H1 (cell line): ENCODE results near the gene RAB30. TPM values are rescaled to one million over a fixed set of nuclear protein-coding genes. Genes with fewer than 3 reads are reported as not detected.

Source experiments
- CTCF ChIA-PET: fragments of 300-600 bp; sonication (Branson Sonifier 250); formaldehyde crosslinking; loops from one replicate; lab custom pipeline; 2021; ENCODE audit not compliant: partially characterized antibody; lab: Charles Lee
- POLR2A ChIA-PET: fragments of 300-600 bp; sonication (Branson Sonifier 250); formaldehyde crosslinking; loops from one replicate; lab custom pipeline; 2021; ENCODE audit warnings: inconsistent platforms; ENCODE audit not compliant: partially characterized antibody; lab: Charles Lee
- DNase-seq, 2 experiments: peaks; one replicate each; pipeline versions ENCODE4 v3.0.0 to v3.0.0-alpha.2; 2010 to 2022; ENCODE audit warnings: low spot score in 2 of 2, low read depth in 1 of 2, mixed read lengths in 1 of 2
- FAIRE-seq: peaks from 2 replicates; lab custom pipeline; 2011; peaks lifted over from hg19 to GRCh38; lab: Jason Lieb, UNC
- H2AFZ ChIP-seq: 2 replicates; pipeline ENCODE4 v1.8.1; 2012; ENCODE audit warnings: low read length, inconsistent platforms
- H2AK5ac ChIP-seq: 2 replicates; pipeline ENCODE4 v1.6.1; 2013; ENCODE audit warnings: low read depth, low read length
- H2BK120ac ChIP-seq: replicated peaks from 2 replicates; pipeline ENCODE3; 2013; ENCODE audit warnings: low read depth, low read length, inconsistent platforms
- H2BK12ac ChIP-seq: 2 replicates; pipeline ENCODE4 v1.6.1; 2013; ENCODE audit warnings: low read depth, low read length
- H2BK15ac ChIP-seq: 2 replicates; pipeline ENCODE4 v1.6.1; 2013; ENCODE audit warnings: low read length
- H2BK20ac ChIP-seq: 2 replicates; pipeline ENCODE4 v1.6.1; 2013; ENCODE audit warnings: low read length
- H2BK5ac ChIP-seq: 2 replicates; pipeline ENCODE4 v1.6.1; 2013; ENCODE audit warnings: low read depth, low read length
- H3K14ac ChIP-seq: 2 replicates; pipeline ENCODE4 v1.6.1; 2013; ENCODE audit warnings: inconsistent platforms; ENCODE audit not compliant: insufficient read length
- H3K18ac ChIP-seq: 2 replicates; pipeline ENCODE4 v1.6.1; 2013; ENCODE audit warnings: low read length; ENCODE audit errors: extremely low read depth
- H3K23ac ChIP-seq: 2 replicates; pipeline ENCODE4 v1.6.1; 2013; ENCODE audit warnings: inconsistent platforms; ENCODE audit not compliant: insufficient read length
- H3K23me2 ChIP-seq: 2 replicates; pipeline ENCODE4 v1.6.1; 2013; ENCODE audit warnings: low read depth, low read length
- H3K27ac ChIP-seq: 2 replicates; pipeline ENCODE4 v1.6.1; 2011; ENCODE audit warnings: low read depth, low read length, inconsistent platforms
- H3K27me3 ChIP-seq, 4 experiments: replicated peaks in 1 of 4; 1 replicate in 1 of 4; 2 replicates in 3 of 4; pipeline versions ENCODE4 v1.6.1 to v1.8.1; 2011 to 2013; ENCODE audit warnings: low read length in 3 of 4, mild to moderate bottlenecking in 3 of 4, inconsistent platforms in 2 of 4, mixed read lengths in 2 of 4, moderate library complexity in 1 of 4; ENCODE audit not compliant: control insufficient read depth in 3 of 4, insufficient read depth in 3 of 4; ENCODE audit errors: extremely low read depth in 1 of 4
- H3K36me3 ChIP-seq, 4 experiments: 2 replicates each; pipeline versions ENCODE4 v1.6.1 to v1.8.1; 2011 to 2013; ENCODE audit warnings: mild to moderate bottlenecking in 4 of 4, low read length in 3 of 4, moderate library complexity in 2 of 4, control low read depth in 1 of 4, inconsistent platforms in 1 of 4; ENCODE audit not compliant: insufficient read depth in 4 of 4, control insufficient read depth in 2 of 4
- H3K4ac ChIP-seq: replicated peaks from 2 replicates; pipeline ENCODE3; 2013; ENCODE audit warnings: low read length, low read depth, mixed read lengths, inconsistent platforms; ENCODE audit not compliant: insufficient read length
- H3K4me1 ChIP-seq, 4 experiments: replicated peaks in 1 of 4; 1 replicate in 1 of 4; 2 replicates in 3 of 4; pipeline versions ENCODE4 v1.6.1 to v1.8.1; 2011 to 2013; ENCODE audit warnings: low read length in 3 of 4, inconsistent platforms in 2 of 4, mixed read lengths in 1 of 4; ENCODE audit not compliant: insufficient read depth in 4 of 4, control insufficient read depth in 3 of 4
- H3K4me2 ChIP-seq, 2 experiments: 2 replicates each; pipeline versions ENCODE4 v1.6.1 to v1.8.1; 2011 to 2013; ENCODE audit warnings: low read depth in 2 of 2, low read length in 2 of 2, control low read depth in 1 of 2, inconsistent platforms in 1 of 2, mild to moderate bottlenecking in 1 of 2; ENCODE audit not compliant: insufficient read depth in 1 of 2
- H3K4me3 ChIP-seq, 4 experiments: fragments of 200-600, 300-600 bp in 1 of 4; sonication (generic), shearing (Covaris generic), sonication (Bioruptor Twin) in 1 of 4; 2 replicates each; pipeline versions ENCODE4 v1.5.1 to v1.8.1; 2011 to 2016; ENCODE audit warnings: low read length in 4 of 4, low read depth in 3 of 4, control low read depth in 2 of 4, inconsistent platforms in 2 of 4, mild to moderate bottlenecking in 2 of 4, mixed read lengths in 1 of 4, moderate library complexity in 1 of 4; ENCODE audit not compliant: insufficient read depth in 2 of 4; ENCODE audit errors: extremely low read depth in 1 of 4
- H3K56ac ChIP-seq: replicated peaks from 2 replicates; pipeline ENCODE3; 2013; ENCODE audit warnings: low read depth, mild to moderate bottlenecking, mixed read lengths, low read length, inconsistent platforms; ENCODE audit not compliant: insufficient read length
- H3K79me1 ChIP-seq: 2 replicates; pipeline ENCODE4 v1.6.1; 2013; ENCODE audit warnings: low read depth, low read length, control low read depth
- H3K79me2 ChIP-seq, 2 experiments: 2 replicates each; pipeline versions ENCODE4 v1.6.1 to v1.8.1; 2012 to 2013; ENCODE audit warnings: low read length in 2 of 2, mild to moderate bottlenecking in 2 of 2, inconsistent platforms in 1 of 2; ENCODE audit not compliant: insufficient read depth in 2 of 2, control insufficient read depth in 1 of 2
- H3K9ac ChIP-seq, 4 experiments: replicated peaks in 1 of 4; 1 replicate in 1 of 4; 2 replicates in 3 of 4; pipeline versions ENCODE4 v1.6.1 to v1.8.1; 2011 to 2013; ENCODE audit warnings: low read depth in 3 of 4, low read length in 3 of 4, control low read depth in 2 of 4, mild to moderate bottlenecking in 2 of 4, moderate library complexity in 2 of 4, inconsistent platforms in 1 of 4; ENCODE audit errors: extremely low read depth in 1 of 4
- H3K9me3 ChIP-seq, 2 experiments: 2 replicates each; pipeline versions ENCODE4 v1.6.1 to v1.8.1; 2012 to 2013; ENCODE audit warnings: mild to moderate bottlenecking in 2 of 2, moderate library complexity in 2 of 2, control low read depth in 1 of 2, inconsistent platforms in 1 of 2, low read depth in 1 of 2, low read length in 1 of 2, mixed read lengths in 1 of 2; ENCODE audit not compliant: insufficient read depth in 2 of 2
- H4K20me1 ChIP-seq, 2 experiments: replicated peaks in 1 of 2; 2 replicates each; pipeline versions ENCODE3 to v1.8.1; 2011 to 2013; ENCODE audit warnings: inconsistent platforms in 2 of 2, low read length in 2 of 2, mild to moderate bottlenecking in 1 of 2; ENCODE audit not compliant: insufficient read depth in 2 of 2, control insufficient read depth in 1 of 2
- H4K5ac ChIP-seq: 2 replicates; pipeline ENCODE4 v1.6.1; 2013; ENCODE audit warnings: low read length, low read depth, mixed read lengths, inconsistent platforms; ENCODE audit not compliant: insufficient read length
- H4K8ac ChIP-seq: 2 replicates; pipeline ENCODE4 v1.8.0; 2013; ENCODE audit warnings: mild to moderate bottlenecking, moderate library complexity, low read length, inconsistent platforms; ENCODE audit not compliant: insufficient read depth; ENCODE audit errors: extremely low read depth
- H4K91ac ChIP-seq: replicated peaks from 2 replicates; pipeline ENCODE3; 2013; ENCODE audit warnings: low read length, mixed read lengths, inconsistent platforms; ENCODE audit not compliant: insufficient read length
- ATF2 ChIP-seq: IDR thresholded peaks from 2 replicates; pipeline ENCODE4 v1.6.1; 2012; ENCODE audit warnings: low read length, inconsistent platforms
- BACH1 ChIP-seq: IDR thresholded peaks from 2 replicates; pipeline ENCODE4 v1.6.1; 2012; ENCODE audit warnings: low read length, improper control_type of control experiment
- EP300 ChIP-seq, 2 experiments: IDR thresholded peaks; 1 replicate in 1 of 2; 2 replicates in 1 of 2; pipeline ENCODE4 v1.6.1; 2011 to 2012; ENCODE audit warnings: low read depth in 2 of 2, low read length in 2 of 2, mild to moderate bottlenecking in 2 of 2, borderline replicate concordance in 1 of 2, inconsistent platforms in 1 of 2, moderate library complexity in 1 of 2
- GTF2F1 ChIP-seq: IDR thresholded peaks from 2 replicates; pipeline ENCODE4 v1.6.1; 2012; ENCODE audit warnings: low read depth, low read length, improper control_type of control experiment, borderline replicate concordance
- HDAC6 ChIP-seq: IDR thresholded peaks from one replicate; pipeline ENCODE4 v1.7.1; 2012; ENCODE audit warnings: low read depth, mild to moderate bottlenecking, inconsistent platforms, low read length, moderate library complexity
- JUND ChIP-seq: IDR thresholded peaks from 2 replicates; pipeline ENCODE4 v1.6.1; 2011; ENCODE audit warnings: mild to moderate bottlenecking, improper control_type of control experiment, low read length
- KDM4A ChIP-seq: IDR thresholded peaks from one replicate; pipeline ENCODE4 v1.7.1; 2012; ENCODE audit warnings: low read depth, mild to moderate bottlenecking, moderate library complexity, low read length, inconsistent platforms; ENCODE audit not compliant: severe bottlenecking
- PHF8 ChIP-seq: fragments of 200-600 bp; sonication (generic); conservative IDR thresholded peaks from 2 replicates; pipeline ENCODE4 v1.7.1; 2012; ENCODE audit warnings: low read depth, mild to moderate bottlenecking, inconsistent platforms, low read length, moderate library complexity
- TAF7 ChIP-seq: optimal IDR thresholded peaks from 2 replicates; pipeline ENCODE3; 2011; ENCODE audit warnings: low read depth, mild to moderate bottlenecking, inconsistent platforms, low read length, moderate library complexity, borderline replicate concordance
- TEAD4 ChIP-seq: IDR thresholded peaks from 2 replicates; pipeline ENCODE4 v1.6.1; 2012; ENCODE audit warnings: low read depth, low read length, inconsistent platforms, mixed read lengths
- polyA plus RNA-seq, 7 experiments: library from polyadenylated mRNA; depleted of rRNA in 3 of 7; stranded (reverse) in 5 of 7; unstranded in 2 of 7; fragments of >200 nt in 5 of 7; fragments of 200-250 nt in 2 of 7; gene quantifications; 1 replicate in 5 of 7; 2 replicates in 1 of 7; 4 replicates in 1 of 7; pipeline versions ENCODE4 v1.2.1 to v1.2.3, GENCODE V29; 2011 to 2013; ENCODE audit warnings: missing spikeins in 2 of 7, mixed read lengths in 2 of 7
- total RNA-seq: library from RNA; stranded (reverse); fragmentation: NEBNext Ultra II Directional; extraction: Animal tissue kit (Norgen Biotek cat#: 25700); gene quantifications from 2 replicates; pipeline ENCODE4 v1.2.1, GENCODE V29; 2021
- TF ChIP-seq, protein P1 (sequence below), 3 experiments: IDR thresholded peaks; 1 replicate in 2 of 3; 2 replicates in 1 of 3; pipeline versions ENCODE4 v1.5.1 to v1.6.1; 2011; ENCODE audit warnings: low read length in 3 of 3, mild to moderate bottlenecking in 3 of 3, inconsistent platforms in 2 of 3, low read depth in 1 of 3, moderate library complexity in 1 of 3; ENCODE audit not compliant: insufficient read depth in 1 of 3; ENCODE audit errors: control extremely low read depth in 1 of 3

The RAB30 gene
- total and polyA plus RNA-seq, 2 of the 8 experiments (the other 6 are each of a cell fraction or from before 2014, with no cell fraction given): 1.6 to 11.7 TPM

DNA sequence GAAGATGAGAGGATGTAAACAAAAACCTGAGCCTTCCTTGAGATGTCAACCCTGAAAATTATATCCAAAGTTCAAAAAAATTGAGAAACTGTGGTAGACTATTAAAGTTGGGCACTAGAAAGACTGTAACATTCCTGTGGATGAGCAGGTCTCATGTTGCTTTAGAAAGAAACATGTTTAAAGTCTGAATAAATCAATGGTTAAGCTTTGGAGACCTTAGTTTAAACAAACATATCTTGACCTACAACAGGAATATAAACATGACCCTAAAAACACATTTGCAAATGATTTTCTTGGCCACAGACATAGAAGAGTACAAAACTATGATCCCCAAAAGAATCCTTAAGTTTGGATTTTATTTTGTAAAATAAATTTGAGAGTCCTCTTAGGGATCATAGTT is 47.1 kb upstream of the RAB30 start:
- CTCF ChIA-PET: no interaction called here
- no peak overlapping the region for H2AFZ ChIP-seq
- H3K23me2 ChIP-seq: no peaks in the 10 kb centered on the region
- no peak overlapping the region for H3K9ac ChIP-seq
- no peak overlapping the region for H3K23ac ChIP-seq
- H2BK12ac ChIP-seq: no peak overlapping the region
- no peak for FAIRE-seq
- no peak overlapping the region for H2AK5ac ChIP-seq
- H2BK15ac ChIP-seq: no peak overlapping the region
- no peaks in the 10 kb centered on the region for H3K9me3 ChIP-seq
- H4K5ac ChIP-seq: no peak overlapping the region
- H3K27me3 ChIP-seq: no peaks in the 10 kb centered on the region
- H4K8ac ChIP-seq: no peak overlapping the region
- H4K20me1 ChIP-seq: no peaks in the 10 kb centered on the region
- no peaks in the 10 kb centered on the region for H3K79me2 ChIP-seq
- H3K4me2 ChIP-seq: no peak overlapping the region
- H3K79me1 ChIP-seq: no peaks in the 10 kb centered on the region
- no peak overlapping the region for H3K27ac ChIP-seq
- H3K14ac ChIP-seq: no peak overlapping the region
- H3K4me1 ChIP-seq: no peaks in the 10 kb centered on the region
- H3K18ac ChIP-seq: no peak overlapping the region
- no peak overlapping the region for H3K4me3 ChIP-seq
- DNase-seq: no peak
- no peak overlapping the region for H2BK20ac ChIP-seq
- POLR2A ChIA-PET: no interaction called here
- no peak overlapping the region for H2BK120ac ChIP-seq
- no peak overlapping the region for H3K4ac ChIP-seq
- no peak overlapping the region for H2BK5ac ChIP-seq
- H4K91ac ChIP-seq: no peak overlapping the region
- H3K36me3 ChIP-seq: no peaks in the 10 kb centered on the region
- H3K56ac ChIP-seq: no peak overlapping the region
- no peak for TF ChIP-seq PHF8
- TF ChIP-seq GTF2F1: no peak
- no peak for TF ChIP-seq KDM4A
- no peak for TF ChIP-seq HDAC6
- TF ChIP-seq ATF2: no peak
- no peak for TF ChIP-seq BACH1
- TF ChIP-seq EP300 (IDR thresholded peaks at IDR 0.05; ENCODE audit: borderline replicate concordance in 1 of 2, low read depth in 2 of 2, low read length in 2 of 2): no peak
- TF ChIP-seq TAF7: no peak
- no peak for TF ChIP-seq JUND
- TF ChIP-seq, protein P1, sequence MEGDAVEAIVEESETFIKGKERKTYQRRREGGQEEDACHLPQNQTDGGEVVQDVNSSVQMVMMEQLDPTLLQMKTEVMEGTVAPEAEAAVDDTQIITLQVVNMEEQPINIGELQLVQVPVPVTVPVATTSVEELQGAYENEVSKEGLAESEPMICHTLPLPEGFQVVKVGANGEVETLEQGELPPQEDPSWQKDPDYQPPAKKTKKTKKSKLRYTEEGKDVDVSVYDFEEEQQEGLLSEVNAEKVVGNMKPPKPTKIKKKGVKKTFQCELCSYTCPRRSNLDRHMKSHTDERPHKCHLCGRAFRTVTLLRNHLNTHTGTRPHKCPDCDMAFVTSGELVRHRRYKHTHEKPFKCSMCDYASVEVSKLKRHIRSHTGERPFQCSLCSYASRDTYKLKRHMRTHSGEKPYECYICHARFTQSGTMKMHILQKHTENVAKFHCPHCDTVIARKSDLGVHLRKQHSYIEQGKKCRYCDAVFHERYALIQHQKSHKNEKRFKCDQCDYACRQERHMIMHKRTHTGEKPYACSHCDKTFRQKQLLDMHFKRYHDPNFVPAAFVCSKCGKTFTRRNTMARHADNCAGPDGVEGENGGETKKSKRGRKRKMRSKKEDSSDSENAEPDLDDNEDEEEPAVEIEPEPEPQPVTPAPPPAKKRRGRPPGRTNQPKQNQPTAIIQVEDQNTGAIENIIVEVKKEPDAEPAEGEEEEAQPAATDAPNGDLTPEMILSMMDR (IDR thresholded peaks at IDR 0.05; ENCODE audit: control extremely low read depth in 1 of 3, insufficient read depth in 1 of 3, low read depth in 1 of 3, low read length in 3 of 3): no peak
- TF ChIP-seq TEAD4: no peak
